ENCODE data around the gene FMNL2. TPM values are rescaled to one million over a fixed set of nuclear protein-coding genes. Genes with fewer than 3 reads are reported as not detected.

Gene FMNL2
- total and polyA plus RNA-seq, 2 of the 4 experiments (the other 2 are of a cell fraction), result 10.9 to 11.4 TPM

DNA sequence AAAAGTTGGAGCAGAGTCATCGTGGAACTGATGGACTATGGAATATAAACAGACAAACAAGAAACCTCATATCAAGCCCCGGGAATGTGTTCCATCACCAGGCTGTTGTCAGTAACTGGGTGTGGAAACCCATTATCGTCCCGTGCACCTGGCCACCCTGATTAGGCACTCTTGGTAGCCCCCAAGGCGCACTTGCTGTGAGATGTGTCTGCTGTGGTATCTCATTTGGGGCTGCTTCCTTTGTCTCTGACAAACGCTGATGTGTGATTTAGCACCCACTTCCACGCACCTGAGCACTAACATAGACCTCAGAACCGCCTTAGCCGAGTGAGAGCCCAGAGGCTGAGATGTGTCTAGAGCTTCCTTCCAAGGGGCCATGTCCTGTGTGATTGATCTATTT is 286.0 kb downstream of the FMNL2 start:
- Histone ChIP-seq H4K91ac (ENCODE audit: insufficient read depth, low read depth, low read length) (no peak overlapping the region), H3K14ac (replicated peaks; ENCODE audit: low read depth, low read length) (no peak overlapping the region), H3K4ac (ENCODE audit: low read depth, low read length) (no peak overlapping the region), H3K23ac (ENCODE audit: low read depth, low read length) (no peak overlapping the region), H2AFZ (replicated peaks; ENCODE audit: low read length, poor library complexity) (no peak overlapping the region), H3K9me3 (ENCODE audit: control insufficient read depth, insufficient read depth, low read length) (no peaks in the 10 kb centered on the region), H3K9ac (ENCODE audit: low read depth, low read length) (no peak overlapping the region), H2AK5ac (ENCODE audit: low read depth, low read length) (no peak overlapping the region), H3K27me3 (ENCODE audit: control insufficient read depth, insufficient read depth, low read length) (no peaks in the 10 kb centered on the region), H3K9me1 (ENCODE audit: insufficient read depth, low read length) (no peaks in the 10 kb centered on the region; the same call in 1 of the 2 replicates), H3K79me1 (ENCODE audit: low read depth in 1 of 2, low read length in 2 of 2) (no peaks in the 10 kb centered on the region), H2AK9ac (replicated peaks; ENCODE audit: low read depth, low read length, poor library complexity) (no peak overlapping the region), H3K4me2 (ENCODE audit: low read depth, low read length) (no peak overlapping the region), H3K56ac (ENCODE audit: extremely low read depth, insufficient read depth, low read length) (no peak overlapping the region), H3K4me1 (ENCODE audit: control insufficient read depth, insufficient read depth, low read length) (no peaks in the 10 kb centered on the region; the same call in none of the 2 replicates), H3K27ac (ENCODE audit: insufficient read depth, low read length) (no peak overlapping the region), H2BK5ac (ENCODE audit: low read depth, low read length, poor library complexity, severe bottlenecking) (no peak overlapping the region), H3K4me3 (ENCODE audit: insufficient read depth, low read depth, low read length) (no peak overlapping the region), H2BK120ac (ENCODE audit: low read depth, low read length) (no peak overlapping the region), H4K20me1 (ENCODE audit: insufficient read depth, low read length) (no peaks in the 10 kb centered on the region), H3K18ac (ENCODE audit: low read depth, low read length) (no peak overlapping the region), H2BK15ac (ENCODE audit: low read depth, low read length) (no peak overlapping the region), H4K8ac (ENCODE audit: low read depth in 2 of 2, low read length in 2 of 2) (no peak overlapping the region), H3K36me3 (ENCODE audit: control insufficient read depth, insufficient read depth, low read length) (peaks cover 14% of the 10 kb centered on the region), H2BK20ac (ENCODE audit: low read depth, low read length) (no peak overlapping the region), H4K5ac (ENCODE audit: low read depth, low read length) (no peak overlapping the region)
- ChIA-PET POLR2A (ENCODE audit: unreplicated experiment) (no interaction called here), CTCF (no interaction called here)
- WGBS, 2 experiments (ENCODE audit: extremely low coverage in 2 of 2, insufficient read length in 1 of 2), result 100% methylated on average over 1 of the region's 9 CpGs; no CpG with 5 or more reads in 1 of the 2 experiments
- intact Hi-C loops (cut with micrococcal nuclease) (loop anchor here (10.0 kb wide), 1 partner anchor 66 kb away; no protein-coding TSS in a partner anchor), in situ Hi-C loops (cut with MboI; ENCODE audit: low sequenced_read_pairs) (loop anchor here (10.0 kb wide), 1 partner anchor 286 kb away; the partner anchor contains the start of gene FMNL2), dilution Hi-C loops (cut with HindIII; ENCODE audit: low sequenced_read_pairs, unreplicated experiment) (no loop called here)
- TF ChIP-seq, protein P1, sequence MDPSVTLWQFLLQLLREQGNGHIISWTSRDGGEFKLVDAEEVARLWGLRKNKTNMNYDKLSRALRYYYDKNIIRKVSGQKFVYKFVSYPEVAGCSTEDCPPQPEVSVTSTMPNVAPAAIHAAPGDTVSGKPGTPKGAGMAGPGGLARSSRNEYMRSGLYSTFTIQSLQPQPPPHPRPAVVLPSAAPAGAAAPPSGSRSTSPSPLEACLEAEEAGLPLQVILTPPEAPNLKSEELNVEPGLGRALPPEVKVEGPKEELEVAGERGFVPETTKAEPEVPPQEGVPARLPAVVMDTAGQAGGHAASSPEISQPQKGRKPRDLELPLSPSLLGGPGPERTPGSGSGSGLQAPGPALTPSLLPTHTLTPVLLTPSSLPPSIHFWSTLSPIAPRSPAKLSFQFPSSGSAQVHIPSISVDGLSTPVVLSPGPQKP (IDR thresholded peaks at IDR 0.05; ENCODE audit: borderline replicate concordance, low read depth, low read length), result no peak
- TF ChIP-seq RCOR1 (IDR thresholded peaks at IDR 0.05; ENCODE audit: insufficient replicate concordance, low read length) (no peak), FOS (IDR thresholded peaks at IDR 0.05; ENCODE audit: low read depth, low read length) (no peak), CHD1 (IDR thresholded peaks at IDR 0.05; ENCODE audit: low read depth, low read length) (no peak), RFX5 (IDR thresholded peaks at IDR 0.05; ENCODE audit: low read depth, low read length) (no peak), CEBPB (IDR thresholded peaks at IDR 0.05; ENCODE audit: low read depth, low read length) (no peak), MXI1 (IDR thresholded peaks at IDR 0.05; ENCODE audit: borderline replicate concordance, low read depth, low read length) (no peak), POLR2A (IDR thresholded peaks at IDR 0.05; ENCODE audit: low read depth, low read length) (no peak), NFE2L2 (IDR thresholded peaks at IDR 0.05; ENCODE audit: low read depth, low read length) (no peak), BHLHE40 (IDR thresholded peaks at IDR 0.05; ENCODE audit: low read depth, low read length) (no peak), MAFK (IDR thresholded peaks at IDR 0.05; ENCODE audit: low read depth, low read length) (no peak), SMC3 (IDR thresholded peaks at IDR 0.05; ENCODE audit: low read depth, low read length) (no peak), MAZ (IDR thresholded peaks at IDR 0.05; ENCODE audit: borderline replicate concordance, low read depth, low read length) (no peak), RAD21 (IDR thresholded peaks at IDR 0.05; ENCODE audit: low read length) (no peak)
- TF ChIP-seq, protein P2, sequence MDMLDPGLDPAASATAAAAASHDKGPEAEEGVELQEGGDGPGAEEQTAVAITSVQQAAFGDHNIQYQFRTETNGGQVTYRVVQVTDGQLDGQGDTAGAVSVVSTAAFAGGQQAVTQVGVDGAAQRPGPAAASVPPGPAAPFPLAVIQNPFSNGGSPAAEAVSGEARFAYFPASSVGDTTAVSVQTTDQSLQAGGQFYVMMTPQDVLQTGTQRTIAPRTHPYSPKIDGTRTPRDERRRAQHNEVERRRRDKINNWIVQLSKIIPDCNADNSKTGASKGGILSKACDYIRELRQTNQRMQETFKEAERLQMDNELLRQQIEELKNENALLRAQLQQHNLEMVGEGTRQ (IDR thresholded peaks at IDR 0.05; ENCODE audit: low read depth, low read length), result no peak
- TF ChIP-seq, protein P3, sequence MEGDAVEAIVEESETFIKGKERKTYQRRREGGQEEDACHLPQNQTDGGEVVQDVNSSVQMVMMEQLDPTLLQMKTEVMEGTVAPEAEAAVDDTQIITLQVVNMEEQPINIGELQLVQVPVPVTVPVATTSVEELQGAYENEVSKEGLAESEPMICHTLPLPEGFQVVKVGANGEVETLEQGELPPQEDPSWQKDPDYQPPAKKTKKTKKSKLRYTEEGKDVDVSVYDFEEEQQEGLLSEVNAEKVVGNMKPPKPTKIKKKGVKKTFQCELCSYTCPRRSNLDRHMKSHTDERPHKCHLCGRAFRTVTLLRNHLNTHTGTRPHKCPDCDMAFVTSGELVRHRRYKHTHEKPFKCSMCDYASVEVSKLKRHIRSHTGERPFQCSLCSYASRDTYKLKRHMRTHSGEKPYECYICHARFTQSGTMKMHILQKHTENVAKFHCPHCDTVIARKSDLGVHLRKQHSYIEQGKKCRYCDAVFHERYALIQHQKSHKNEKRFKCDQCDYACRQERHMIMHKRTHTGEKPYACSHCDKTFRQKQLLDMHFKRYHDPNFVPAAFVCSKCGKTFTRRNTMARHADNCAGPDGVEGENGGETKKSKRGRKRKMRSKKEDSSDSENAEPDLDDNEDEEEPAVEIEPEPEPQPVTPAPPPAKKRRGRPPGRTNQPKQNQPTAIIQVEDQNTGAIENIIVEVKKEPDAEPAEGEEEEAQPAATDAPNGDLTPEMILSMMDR (conservative IDR thresholded peaks at IDR 0.05; ENCODE audit: low read depth, low read length), result no peak
- ATAC-seq (ENCODE audit: low read depth), result no peak
- no TSS peak for BruUV-seq (replicated peaks)
- no peak for DNase-seq

Data from IMR-90 (cell line).